Right lobe of liver (tissue), 6 donors: ENCODE data around the gene NTM. TPM values are rescaled to one million over a fixed set of nuclear protein-coding genes. Genes with fewer than 3 reads are reported as not detected.

ENCODE experiments used
- ATAC-seq, 4 donors: fragments of 200-7000 bp; cut with Tn5 transposase; one replicate each; pipeline ENCODE4 v1.9.1; 2020; ENCODE audit warnings: mild to moderate bottlenecking in 4 of 4, moderate library complexity in 4 of 4
- DNase-seq, 3 donors: peaks; one replicate each; pipeline ENCODE4 v3.0.0-alpha.2; 2020
- H3K27ac ChIP-seq, 3 donors: fragments of 200-600 bp; one replicate each; pipeline ENCODE4 v1.8.0; 2022
- H3K27me3 ChIP-seq, 2 donors: fragments of 200-600 bp; one replicate each; pipeline ENCODE4 v1.8.0; 2022
- H3K36me3 ChIP-seq, 4 donors: fragments of 200-600 bp; sonication (generic) in 1 of 4; one replicate each; pipeline versions ENCODE4 v1.5.1 to v1.8.0; 2017 to 2022; ENCODE audit warnings: control low read depth in 1 of 4
- H3K4me1 ChIP-seq, 4 donors: fragments of 200-600 bp; sonication (generic) in 1 of 4; one replicate each; pipeline versions ENCODE4 v1.5.1 to v1.8.0; 2017 to 2022; ENCODE audit warnings: control low read depth in 1 of 4
- H3K4me3 ChIP-seq, 3 donors: fragments of 200-600 bp; one replicate each; pipeline ENCODE4 v1.8.0; 2022
- H3K9me3 ChIP-seq, 4 donors: fragments of 200-600 bp; sonication (generic) in 1 of 4; one replicate each; pipeline versions ENCODE4 v1.5.1 to v1.8.0; 2017 to 2022; ENCODE audit warnings: control low read depth in 1 of 4
- CTCF ChIP-seq, 4 donors: fragments of 200-600 bp in 3 of 4; fragments of 450-650 bp in 1 of 4; IDR thresholded peaks; one replicate each; pipeline versions ENCODE4 v1.5.1 to v1.8.0; 2016 to 2022; ENCODE audit warnings: antibody characterized with exemption in 4 of 4, mild to moderate bottlenecking in 2 of 4
- POLR2A ChIP-seq: fragments of 450-650 bp; IDR thresholded peaks from one replicate; pipeline ENCODE4 v1.6.1; 2017; ENCODE audit warnings: antibody characterized with exemption, mild to moderate bottlenecking
- whole genome bisulfite sequencing: methylation state at CpG from one replicate; pipeline ENCODE4 v1.1.6; 2018; ENCODE audit warnings: low coverage, low lambda C conversion rate; ENCODE audit not compliant: insufficient coverage; ENCODE audit errors: missing lambda C conversion rate; 5-methylcytosine and 5-hydroxymethylcytosine counted together
- intact Hi-C, 2 donors: fragments of 100-400 bp; cut with DNase I; formaldehyde crosslinking; loops; one replicate each; pipeline versions ENCODE4 v1.11.2 to v1.14.1; 2022
- total RNA-seq, 6 experiments: library from RNA; depleted of rRNA in 2 of 6; stranded (reverse); fragments of >200 nt in 2 of 6; fragmentation: NEBNext Ultra II Directional in 3 of 6; extraction: Animal tissue kit (Norgen Biotek cat#: 25700) in 3 of 6; gene quantifications; one replicate each; pipeline versions ENCODE4 v1.1.0 to v1.2.4, GENCODE V29; 2016 to 2023
- donor health status: DM: no; HTN: yes; CAD: no.
- donor health status: DM: no; HTN: no; CAD: no.
- donor health status: DM: no; HTN: no; CAD: no.
- donor health status: DM: no; HTN: yes; CAD: no.
- donor health status: DM: no; HTN: yes; CAD: no.

Gene NTM
- total RNA-seq, 6 experiments from 2014 or later: 0.35 TPM; not detected in 5

GRCh38 chr11:131973061-131973460 lies 602.6 kb downstream of the NTM start:
- intact Hi-C loops: no loop called here
- DNase-seq (no peak), ATAC-seq (no peak)
- Histone ChIP-seq H3K4me3 (no peak overlapping the region), H3K4me1 (no peaks in the 10 kb centered on the region), H3K27ac (no peak overlapping the region), H3K27me3 (no peaks in the 10 kb centered on the region), H3K36me3 (no peaks in the 10 kb centered on the region), H3K9me3 (no peaks in the 10 kb centered on the region)
- TF ChIP-seq CTCF (IDR thresholded peaks at IDR 0.05): no peak
- TF ChIP-seq POLR2A: no peak
- WGBS: 95% methylated on average over 2 of the region's 2 CpGs

GRCh38 chr11:131975619-131976018 lies 605.2 kb downstream of the NTM start:
- no peaks in the 10 kb centered on the region for H3K27me3 ChIP-seq
- WGBS: 41% methylated on average over 3 of the region's 5 CpGs
- no peak overlapping the region for H3K27ac ChIP-seq
- H3K9me3 ChIP-seq: no peaks in the 10 kb centered on the region
- no peaks in the 10 kb centered on the region for H3K36me3 ChIP-seq
- intact Hi-C loops: no loop called here
- ATAC-seq (no peak), DNase-seq (no peak)
- H3K4me1 ChIP-seq: no peaks in the 10 kb centered on the region
- TF ChIP-seq CTCF (IDR thresholded peaks at IDR 0.05): no peak
- TF ChIP-seq POLR2A: no peak
- no peak overlapping the region for H3K4me3 ChIP-seq

GRCh38 chr11:131976021-131976420 lies 605.6 kb downstream of the NTM start:
- TF ChIP-seq POLR2A (no peak), CTCF (IDR thresholded peaks at IDR 0.05) (no peak)
- WGBS: 34% methylated on average over 3 of the region's 3 CpGs
- H3K27ac ChIP-seq: no peak overlapping the region
- intact Hi-C loops: no loop called here
- H3K27me3 ChIP-seq: no peaks in the 10 kb centered on the region
- H3K36me3 ChIP-seq: no peaks in the 10 kb centered on the region
- no peak overlapping the region for H3K4me3 ChIP-seq
- DNase-seq (no peak), ATAC-seq (no peak)
- H3K9me3 ChIP-seq: no peaks in the 10 kb centered on the region
- H3K4me1 ChIP-seq: no peaks in the 10 kb centered on the region

- intact Hi-C loops: no loop called here
- Histone ChIP-seq H3K36me3 (no peaks in the 10 kb centered on the region), H3K9me3 (no peaks in the 10 kb centered on the region), H3K4me3 (no peak overlapping the region), H3K4me1 (no peaks in the 10 kb centered on the region), H3K27me3 (no peaks in the 10 kb centered on the region), H3K27ac (no peak overlapping the region)
- 53% methylated on average over 6 of the region's 6 CpGs for WGBS
- TF ChIP-seq CTCF (IDR thresholded peaks at IDR 0.05) (no peak), POLR2A (no peak)
- DNase-seq (no peak), ATAC-seq (no peak)
These were observed 606.8 kb downstream of the NTM start for GRCh38 chr11:131977231-131977630.

- no peak for ATAC-seq
- no peaks in the 10 kb centered on the region for H3K36me3 ChIP-seq
- DNase-seq: no peak
- H3K9me3 ChIP-seq: no peaks in the 10 kb centered on the region
- no peaks in the 10 kb centered on the region for H3K4me1 ChIP-seq
- intact Hi-C loops: no loop called here
- TF ChIP-seq POLR2A (no peak), CTCF (IDR thresholded peaks at IDR 0.05) (no peak)
- no peak overlapping the region for H3K4me3 ChIP-seq
- WGBS: 54% methylated on average over 3 of the region's 3 CpGs
- no peaks in the 10 kb centered on the region for H3K27me3 ChIP-seq
- H3K27ac ChIP-seq: no peak overlapping the region
These were observed 607.4 kb downstream of the NTM start for GRCh38 chr11:131977854-131978253.
